Thymus (tissue), 14 donors: Measurements from ENCODE around the gene ELL3. TPM values are rescaled to one million over a fixed set of nuclear protein-coding genes. Genes with fewer than 3 reads are reported as not detected.
A peak's percentile ranks its signal among the peaks of the same experiment; 100 is the strongest.
"Not testable (repeated sequence)": the region's sequence is repeated elsewhere in the genome, so short reads cannot be mapped to it uniquely, and the experiment has no call there.

ENCODE experiments used
- DNase-seq, 9 donors: peaks; one replicate each; pipeline ENCODE4 v3.0.0-alpha.2; 2013; ENCODE audit warnings: low spot score in 9 of 9, low read depth in 6 of 9, missing footprints in 1 of 9
- H3K27ac ChIP-seq, 2 donors: one replicate each; pipeline ENCODE4 v1.5.1; 2013; ENCODE audit warnings: control low read depth in 1 of 2, low read depth in 1 of 2, low read length in 1 of 2, mild to moderate bottlenecking in 1 of 2, moderate library complexity in 1 of 2
- H3K27me3 ChIP-seq, 2 donors: one replicate each; pipeline ENCODE4 v1.5.1; 2013; ENCODE audit warnings: low read length in 1 of 2; ENCODE audit not compliant: control insufficient read depth in 2 of 2, insufficient read depth in 1 of 2
- H3K36me3 ChIP-seq, 2 donors: one replicate each; pipeline ENCODE4 v1.5.1; 2013; ENCODE audit warnings: low read length in 1 of 2, mild to moderate bottlenecking in 1 of 2, moderate library complexity in 1 of 2; ENCODE audit not compliant: control insufficient read depth in 2 of 2, insufficient read depth in 2 of 2
- H3K4me1 ChIP-seq, 2 donors: one replicate each; pipeline ENCODE4 v1.5.1; 2013; ENCODE audit warnings: low read length in 2 of 2; ENCODE audit not compliant: control insufficient read depth in 2 of 2, insufficient read depth in 2 of 2
- H3K4me3 ChIP-seq, 2 donors: one replicate each; pipeline ENCODE4 v1.5.1; 2013; ENCODE audit warnings: low read length in 2 of 2, control low read depth in 1 of 2, mild to moderate bottlenecking in 1 of 2
- H3K9me3 ChIP-seq, 2 donors: one replicate each; pipeline ENCODE4 v1.5.1; 2013; ENCODE audit warnings: low read length in 1 of 2, mild to moderate bottlenecking in 1 of 2; ENCODE audit not compliant: control insufficient read depth in 2 of 2, insufficient read depth in 1 of 2
- whole genome bisulfite sequencing: extraction: QIAGEN DNeasy Blood & Tissue Kit; methylation state at CpG from one replicate; pipeline ENCODE4 v1.1.7; 2013; 5-methylcytosine and 5-hydroxymethylcytosine counted together
- long read RNA-seq, 10 donors: transcript quantifications; one replicate each; lab custom pipeline, GENCODE V29; 2026
- polyA plus RNA-seq: library from polyadenylated mRNA; stranded (reverse); fragments of 200-250 nt; gene quantifications from one replicate; pipeline ENCODE4 v1.2.3, GENCODE V29; 2013
- total RNA-seq: library from RNA; stranded (reverse); fragments of 120-200 nt; gene quantifications from one replicate; pipeline ENCODE4 v1.2.4, GENCODE V29; 2013
- donor health status: healthy.

Gene ELL3, protein sequence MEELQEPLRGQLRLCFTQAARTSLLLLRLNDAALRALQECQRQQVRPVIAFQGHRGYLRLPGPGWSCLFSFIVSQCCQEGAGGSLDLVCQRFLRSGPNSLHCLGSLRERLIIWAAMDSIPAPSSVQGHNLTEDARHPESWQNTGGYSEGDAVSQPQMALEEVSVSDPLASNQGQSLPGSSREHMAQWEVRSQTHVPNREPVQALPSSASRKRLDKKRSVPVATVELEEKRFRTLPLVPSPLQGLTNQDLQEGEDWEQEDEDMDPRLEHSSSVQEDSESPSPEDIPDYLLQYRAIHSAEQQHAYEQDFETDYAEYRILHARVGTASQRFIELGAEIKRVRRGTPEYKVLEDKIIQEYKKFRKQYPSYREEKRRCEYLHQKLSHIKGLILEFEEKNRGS
- total RNA-seq = 3.2 TPM
- 7.3 TPM for polyA plus RNA-seq
- long read RNA-seq, donor 1 = 0 reads
- long read RNA-seq, donor 2 = 0 reads
- long read RNA-seq, donor 3, partial matches to known transcripts = 0 of 1 reads
- long read RNA-seq, donor 3, other reads (novel, unspliced or antisense) = 0 of 1 reads
- long read RNA-seq, donor 4 = 0 reads
- long read RNA-seq, donor 5 = 0 reads
- long read RNA-seq, donor 6 = 0 reads
- long read RNA-seq, donor 7, partial matches to known transcripts = 0 of 2 reads
- long read RNA-seq, donor 7, other reads (novel, unspliced or antisense) = 0 of 2 reads
- long read RNA-seq, donor 8, partial matches to known transcripts = 0 of 1 reads
- long read RNA-seq, donor 8, other reads (novel, unspliced or antisense) = 0 of 1 reads
- long read RNA-seq, donor 9, partial matches to known transcripts = 0 of 2 reads
- long read RNA-seq, donor 9, other reads (novel, unspliced or antisense) = 0 of 2 reads
- long read RNA-seq, donor 10, partial matches to known transcripts = 0 of 1 reads
- long read RNA-seq, donor 10, other reads (novel, unspliced or antisense) = 0 of 1 reads

DNA sequence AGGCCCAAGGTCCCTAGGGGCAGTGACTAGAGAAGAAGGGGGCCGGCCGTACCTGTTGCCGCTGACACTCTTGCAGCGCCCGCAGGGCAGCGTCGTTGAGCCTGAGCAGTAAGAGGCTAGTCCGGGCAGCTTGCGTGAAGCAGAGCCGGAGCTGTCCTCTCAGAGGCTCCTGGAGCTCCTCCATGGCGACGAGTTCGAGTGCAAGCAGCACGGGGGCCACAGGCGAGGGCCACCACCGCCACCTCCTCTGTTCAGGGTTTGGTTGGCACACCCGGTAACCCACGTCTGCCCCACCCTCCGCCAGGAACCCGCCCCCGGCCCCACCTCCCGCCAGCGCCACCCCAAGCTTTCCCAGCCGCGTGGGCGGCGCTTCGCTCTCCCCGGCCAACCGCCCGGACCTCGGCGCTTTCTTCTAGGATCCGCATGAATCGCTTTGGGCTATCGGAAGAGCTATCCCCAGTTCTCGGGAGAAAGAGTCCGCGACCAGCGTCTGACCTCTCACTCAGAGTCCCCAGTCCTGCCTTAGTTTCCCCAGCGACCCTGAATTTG lies at the start of gene ELL3:
ELL3 (minus strand) TSS at position 249 of the 549 bp plus-strand sequence; CDS start at position 184, 65 bp downstream.
- Histone ChIP-seq H3K4me3 (peak within 1 kb of the TSS; percentile 62 to 71), H3K9me3 (no peaks in the 10 kb centered on the region), H3K27ac (peak within 1 kb of the TSS; percentile 61 to 88), H3K27me3 (peaks cover 0 to 7% of the 10 kb centered on the region in 2 donors), H3K4me1 (peaks cover 2 to 14% of the 10 kb centered on the region in 2 donors), H3K36me3 (peaks cover 7 to 21% of the 10 kb centered on the region in 2 donors)
- DNase-seq = peak in 5 of 9 donors; percentile 70 to 81 (median 79)
- WGBS = 5% methylated on average over 41 of the region's 41 CpGs

DNA sequence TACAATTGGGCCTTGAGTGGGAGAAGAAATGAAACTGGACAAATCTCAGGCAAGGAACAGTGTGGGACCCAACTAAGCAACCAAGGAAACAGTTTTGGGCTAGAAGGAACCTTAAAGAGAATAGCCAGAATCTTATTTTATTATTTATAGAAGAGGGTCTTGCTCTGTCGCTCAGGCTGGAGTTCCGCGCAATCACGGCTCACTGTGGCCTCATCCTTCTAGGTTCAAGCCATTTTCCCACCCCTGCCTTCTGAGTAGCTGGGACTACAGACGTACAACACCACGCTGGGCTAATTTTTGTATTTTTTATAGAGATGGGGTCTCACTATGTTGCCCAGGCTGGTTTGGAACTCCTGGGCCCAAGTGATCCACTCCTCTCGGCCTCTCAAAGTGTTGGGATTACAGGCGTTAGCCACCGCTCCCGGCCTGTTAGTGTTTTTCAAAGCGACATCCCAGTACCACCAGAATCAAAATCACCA lies 49.3 kb upstream of the ELL3 start:
- Histone ChIP-seq H3K4me3 (peak overlapping the region in 1 of 2 donors; percentile 75), H3K36me3 (peaks cover 0 to 6% of the 10 kb centered on the region in 2 donors), H3K27ac (peak overlapping the region; percentile 0 to 81), H3K27me3 (no peaks in the 10 kb centered on the region), H3K9me3 (peaks cover 0 to 8% of the 10 kb centered on the region in 2 donors), H3K4me1 (peaks cover 21 to 31% of the 10 kb centered on the region in 2 donors)
- 95% methylated on average over 11 of the region's 11 CpGs for WGBS
- DNase-seq = no peak

DNA sequence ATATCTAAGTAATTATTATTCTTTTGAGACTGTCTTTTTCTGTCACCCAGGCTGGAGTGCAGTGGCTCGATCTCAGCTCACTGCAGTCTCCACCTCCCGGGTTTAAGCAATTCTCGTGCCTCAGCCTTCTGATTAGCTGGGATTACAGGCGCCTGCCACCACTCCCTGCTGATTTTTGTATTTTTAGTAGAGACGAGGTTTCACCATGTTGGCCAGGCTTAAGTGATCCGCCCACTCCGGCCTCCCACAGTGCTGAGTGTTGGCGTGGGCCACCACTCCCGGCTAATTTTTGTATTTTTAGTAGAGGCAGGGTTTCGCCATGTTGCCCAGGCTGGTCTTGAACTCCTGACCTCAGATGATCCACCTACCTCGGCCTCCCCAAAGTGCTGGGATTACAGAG lies 48.5 kb upstream of the ELL3 start:
- not testable (repeated sequence) for H3K36me3 ChIP-seq, DNase-seq, H3K27ac ChIP-seq, H3K9me3 ChIP-seq, H3K27me3 ChIP-seq, H3K4me3 ChIP-seq
- peaks cover 21 to 31% of the 10 kb centered on the region in 2 donors for H3K4me1 ChIP-seq
- WGBS = 97% methylated on average over 11 of the region's 11 CpGs

DNA sequence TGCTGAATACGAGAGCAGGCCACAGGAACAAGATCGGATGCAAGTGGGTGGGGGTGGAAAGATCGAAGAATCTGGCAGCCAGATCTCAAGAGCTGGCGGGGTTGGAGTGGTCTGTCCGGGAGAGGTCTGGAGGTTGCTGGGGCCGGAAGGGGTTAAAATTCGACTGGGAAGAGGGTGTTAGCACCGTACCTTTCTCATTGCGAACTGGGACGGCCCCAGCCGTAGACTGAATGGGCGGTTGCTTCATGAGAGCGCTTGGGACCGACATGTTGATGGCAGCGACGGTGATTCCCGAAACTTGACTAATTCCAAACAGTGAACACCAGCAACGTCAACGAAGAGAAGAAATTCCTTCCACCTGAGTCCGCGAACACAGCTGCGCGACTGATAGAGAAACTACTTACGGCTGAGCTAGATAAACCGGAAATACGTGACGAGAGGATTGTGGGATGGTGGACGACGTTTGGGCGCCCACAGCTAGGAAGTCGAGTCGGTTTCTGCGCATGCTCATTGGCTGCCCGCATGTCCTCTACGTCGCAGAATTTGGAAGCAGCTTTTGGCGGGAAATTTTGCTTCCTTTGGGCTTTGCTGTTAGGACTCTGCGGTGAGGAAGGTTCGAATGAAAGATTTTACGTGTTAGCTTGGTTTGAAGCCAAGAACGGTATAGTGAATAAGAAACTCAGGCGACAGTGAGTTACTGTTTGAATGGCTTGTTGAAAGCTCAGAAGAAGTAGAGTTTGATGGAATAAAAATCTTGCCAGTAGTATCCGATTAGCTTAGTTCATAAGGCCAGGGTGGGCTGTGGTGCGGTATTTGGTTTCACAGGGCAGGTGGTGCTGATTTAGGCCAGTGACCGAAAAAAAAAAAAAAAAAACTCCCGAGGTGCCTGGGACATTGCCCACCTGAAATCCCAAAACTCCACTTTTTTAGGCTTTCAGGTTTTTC lies 47.8 kb upstream of the ELL3 start, which contains the start of gene MFAP1:
MFAP1 (minus strand) TSS at position 389 of the 945 bp plus-strand sequence; CDS start at position 268, 121 bp downstream.
- DNase-seq = peak; percentile 89 to 97 (median 95)
- peak within 1 kb of the TSS; percentile 80 to 89 for H3K27ac ChIP-seq
- WGBS = 9% methylated on average over 46 of the region's 46 CpGs

DNA sequence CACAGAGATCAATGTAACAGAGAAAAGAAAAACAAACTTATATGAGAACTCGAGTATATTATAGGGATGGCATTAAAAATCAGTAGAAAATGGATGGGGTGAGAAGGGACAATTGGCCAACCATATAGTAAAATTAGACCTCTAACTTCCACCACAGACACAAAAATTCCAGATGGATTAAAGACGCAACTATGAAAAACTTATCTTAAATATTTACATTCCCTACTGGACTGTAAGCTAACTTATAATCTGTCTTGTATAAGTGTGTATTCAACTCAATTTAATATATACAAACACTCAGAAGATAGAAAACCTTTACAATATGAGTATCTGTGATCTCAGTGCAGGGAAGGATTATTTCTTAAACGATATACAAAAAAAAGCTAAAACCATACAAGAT lies 44.7 kb upstream of the ELL3 start:
- Histone ChIP-seq H3K27me3 (no peaks in the 10 kb centered on the region), H3K9me3 (peaks cover 0 to 8% of the 10 kb centered on the region in 2 donors), H3K36me3 (peaks cover 8 to 13% of the 10 kb centered on the region in 2 donors), H3K4me1 (peaks cover 15 to 20% of the 10 kb centered on the region in 2 donors), H3K27ac (no peak overlapping the region), H3K4me3 (no peak overlapping the region)
- no peak for DNase-seq
- WGBS = 96% methylated on average over 3 of the region's 3 CpGs

More for the DNA sequence above, 47.8 kb upstream of the ELL3 start, which contains the start of gene MFAP1:
- H3K4me3 ChIP-seq = peak within 1 kb of the TSS; percentile 63 to 70
- peaks cover 21 to 31% of the 10 kb centered on the region in 2 donors for H3K4me1 ChIP-seq
- peaks cover 0 to 8% of the 10 kb centered on the region in 2 donors for H3K9me3 ChIP-seq
- H3K36me3 ChIP-seq = peaks cover under 1 to 7% of the 10 kb centered on the region in 2 donors
- H3K27me3 ChIP-seq = no peaks in the 10 kb centered on the region

DNA sequence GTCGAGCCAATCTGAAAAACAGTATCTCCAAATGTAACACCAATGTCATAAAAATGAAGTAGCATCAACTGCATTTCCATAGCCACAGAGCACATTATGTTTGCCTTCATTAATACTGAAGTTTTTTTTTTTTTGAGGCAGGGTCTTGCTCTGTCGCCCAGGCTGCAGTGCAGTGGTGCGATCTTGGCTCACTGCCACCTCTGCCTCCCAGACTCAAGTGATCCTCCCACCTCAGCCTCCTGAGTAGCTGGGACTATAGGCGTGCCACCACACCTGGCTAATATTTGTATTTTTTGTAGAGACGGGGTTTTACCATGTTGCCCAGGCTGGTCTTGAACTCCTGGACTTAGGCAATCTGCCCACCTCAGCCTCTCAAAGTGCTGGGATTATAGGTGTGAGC lies 38.3 kb upstream of the ELL3 start:
- not testable (repeated sequence) for H3K27ac ChIP-seq, H3K4me3 ChIP-seq, DNase-seq, H3K9me3 ChIP-seq, H3K27me3 ChIP-seq, H3K4me1 ChIP-seq
- WGBS = 97% methylated on average over 5 of the region's 5 CpGs
- peaks cover 48 to 69% of the 10 kb centered on the region in 2 donors for H3K36me3 ChIP-seq

DNA sequence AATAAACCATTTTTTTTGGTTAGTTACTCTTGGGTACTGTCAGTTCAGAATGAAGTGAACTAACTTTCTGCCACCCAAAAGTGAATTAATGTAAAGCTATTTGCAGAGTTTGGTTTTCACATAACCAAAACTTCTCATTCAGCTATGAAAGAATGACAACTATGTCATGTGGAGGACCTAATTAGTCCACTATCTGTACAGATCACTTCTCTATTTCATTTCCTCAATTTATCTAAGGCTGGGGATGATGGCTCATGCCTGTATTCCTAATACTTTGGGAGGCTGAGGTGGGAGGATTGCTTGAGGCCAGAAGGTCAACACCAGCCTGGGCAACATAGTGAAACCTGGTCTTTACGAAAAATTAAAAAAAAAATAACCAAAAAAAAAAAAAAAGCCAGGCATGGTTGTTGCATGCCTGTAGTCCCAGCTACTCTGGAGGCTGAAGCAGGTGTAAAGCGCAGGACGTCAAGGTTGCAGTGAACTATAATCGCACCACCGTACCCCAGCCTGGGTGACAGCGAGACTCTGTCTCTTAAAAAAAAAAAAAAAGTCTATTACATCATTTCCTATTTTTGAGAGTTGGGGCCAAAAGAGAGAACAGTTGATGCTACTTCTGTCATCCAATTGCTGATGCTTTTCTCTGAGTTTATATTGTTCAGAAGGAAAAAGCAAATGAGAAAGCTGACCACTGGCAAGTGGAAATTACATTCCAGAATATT lies 32.4 kb upstream of the ELL3 start:
- DNase-seq = no peak
- Histone ChIP-seq H3K27me3 (no peaks in the 10 kb centered on the region), H3K4me3 (no peak overlapping the region), H3K36me3 (peaks cover 61 to 94% of the 10 kb centered on the region in 2 donors), H3K9me3 (no peaks in the 10 kb centered on the region), H3K27ac (no peak overlapping the region), H3K4me1 (no peaks in the 10 kb centered on the region)
- 96% methylated on average over 6 of the region's 6 CpGs for WGBS
